K562 (cell line): ENCODE measurements around the gene PCDHGB2.

Experiments
- SUPT5H ChIP-seq: fragments of 450-650 bp; IDR thresholded peaks from 2 replicates; pipeline ENCODE4 v1.6.1; 2016
- TF ChIP-seq, protein P1 (sequence below): sonication (generic); formaldehyde crosslinking; IDR thresholded peaks from 2 replicates; pipeline ENCODE4 v1.8.1; 2023; ENCODE audit warnings: mild to moderate bottlenecking, missing genetic modification reagents

DNA sequence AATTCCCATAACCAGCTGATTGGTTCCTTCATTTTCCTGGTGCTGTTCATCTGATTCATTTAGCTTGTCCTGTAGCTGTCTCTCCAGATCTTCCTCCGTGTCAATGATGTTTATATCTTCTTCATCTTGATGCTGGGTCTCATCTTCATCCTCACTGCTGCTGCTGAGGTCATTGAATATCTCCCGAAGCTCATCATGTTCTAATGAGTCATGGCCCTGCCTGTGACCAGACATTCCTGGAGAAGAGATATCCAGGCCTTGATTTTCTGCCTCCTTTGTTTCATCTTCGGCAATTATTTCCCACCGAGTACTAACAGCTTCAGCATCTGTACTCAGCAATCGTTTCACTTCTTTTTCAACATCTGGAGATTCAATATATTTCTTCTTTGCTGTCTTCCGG lies 40.6 kb upstream of the PCDHGB2 start:
- TF ChIP-seq, protein P1, sequence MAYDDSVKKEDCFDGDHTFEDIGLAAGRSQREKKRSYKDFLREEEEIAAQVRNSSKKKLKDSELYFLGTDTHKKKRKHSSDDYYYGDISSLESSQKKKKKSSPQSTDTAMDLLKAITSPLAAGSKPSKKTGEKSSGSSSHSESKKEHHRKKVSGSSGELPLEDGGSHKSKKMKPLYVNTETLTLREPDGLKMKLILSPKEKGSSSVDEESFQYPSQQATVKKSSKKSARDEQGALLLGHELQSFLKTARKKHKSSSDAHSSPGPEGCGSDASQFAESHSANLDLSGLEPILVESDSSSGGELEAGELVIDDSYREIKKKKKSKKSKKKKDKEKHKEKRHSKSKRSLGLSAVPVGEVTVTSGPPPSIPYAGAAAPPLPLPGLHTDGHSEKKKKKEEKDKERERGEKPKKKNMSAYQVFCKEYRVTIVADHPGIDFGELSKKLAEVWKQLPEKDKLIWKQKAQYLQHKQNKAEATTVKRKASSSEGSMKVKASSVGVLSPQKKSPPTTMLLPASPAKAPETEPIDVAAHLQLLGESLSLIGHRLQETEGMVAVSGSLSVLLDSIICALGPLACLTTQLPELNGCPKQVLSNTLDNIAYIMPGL (CRISPR knock-in tag), result no peak
- no peak for TF ChIP-seq SUPT5H
